Stomach (tissue), 4 donors: ENCODE measurements around the gene GNB5.

Experiments used
- CTCF ChIP-seq, 7 experiments: fragments of 450-650 bp in 4 of 7; fragments of 200-600 bp in 3 of 7; sonication (generic) in 3 of 7; IDR thresholded peaks; one replicate each; pipeline ENCODE4 v1.5.1; 2016 to 2019; ENCODE audit warnings: antibody characterized with exemption in 7 of 7, control low read depth in 2 of 7, mild to moderate bottlenecking in 1 of 7
- EP300 ChIP-seq: sonication (generic); formaldehyde crosslinking; IDR thresholded peaks from one replicate; pipeline ENCODE4 v1.6.1; 2017; ENCODE audit warnings: antibody characterized with exemption
- POLR2A ChIP-seq, 4 donors: fragments of 450-650 bp; IDR thresholded peaks; one replicate each; pipeline ENCODE4 v1.6.1; 2016; ENCODE audit warnings: antibody characterized with exemption in 4 of 4, control low read depth in 2 of 4, mild to moderate bottlenecking in 1 of 4, moderate library complexity in 1 of 4
- POLR2AphosphoS5 ChIP-seq, 3 donors: sonication (generic); formaldehyde crosslinking; IDR thresholded peaks; one replicate each; pipeline ENCODE4 v1.6.1; 2016; ENCODE audit warnings: antibody characterized with exemption in 3 of 3

GRCh38 chr15:52120488-52120887 is 70.7 kb downstream of the GNB5 start:
- no peak for TF ChIP-seq CTCF (IDR thresholded peaks at IDR 0.05)
- TF ChIP-seq POLR2AphosphoS5 (IDR thresholded peaks at IDR 0.05), result no peak
- no peak for TF ChIP-seq EP300
- TF ChIP-seq POLR2A (IDR thresholded peaks at IDR 0.05), result no peak
